ENCODE measurements around the gene KRT73.

GRCh38 chr12:52645120-52645761 lies 26.9 kb upstream of the KRT73 start:
- TF ChIP-seq POLR2A (IDR thresholded peaks at IDR 0.05; ENCODE audit: low read depth, low read length): no peak
- TF ChIP-seq TAF1 (IDR thresholded peaks at IDR 0.05; ENCODE audit: borderline replicate concordance, low read depth, low read length): no peak
